ENCODE data around the gene KCTD13. TPM values are rescaled to one million over a fixed set of nuclear protein-coding genes. Genes with fewer than 3 reads are reported as not detected.

KCTD13 gene, protein sequence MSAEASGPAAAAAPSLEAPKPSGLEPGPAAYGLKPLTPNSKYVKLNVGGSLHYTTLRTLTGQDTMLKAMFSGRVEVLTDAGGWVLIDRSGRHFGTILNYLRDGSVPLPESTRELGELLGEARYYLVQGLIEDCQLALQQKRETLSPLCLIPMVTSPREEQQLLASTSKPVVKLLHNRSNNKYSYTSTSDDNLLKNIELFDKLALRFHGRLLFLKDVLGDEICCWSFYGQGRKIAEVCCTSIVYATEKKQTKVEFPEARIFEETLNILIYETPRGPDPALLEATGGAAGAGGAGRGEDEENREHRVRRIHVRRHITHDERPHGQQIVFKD
- 7.3 and 12.1 TPM in 2 replicates for total RNA-seq

GRCh38 chr16:29925781-29926710, at the start of gene KCTD13:
Gene KCTD13 (minus strand): TSS chr16:29926226. CDS start chr16:29926033, 193 bp downstream.

GRCh38 chr16:29973384-29974246, 47.6 kb upstream of the KCTD13 start, which contains the start of gene TAOK2:
Gene TAOK2 (plus strand): TSS chr16:29973868. CDS start chr16:29977773, 3,905 bp downstream.

GRCh38 chr16:29961479-29962343, 35.7 kb upstream of the KCTD13 start, which contains the start of gene TMEM219:
Gene TMEM219 (plus strand): TSS chr16:29962079. CDS start chr16:29963144, 1,065 bp downstream.

GRCh38 chr16:29900102-29900887, 25.7 kb downstream of the KCTD13 start, which contains the start of gene ASPHD1:
Gene ASPHD1 (plus strand): TSS chr16:29900488. CDS start chr16:29900972, 484 bp downstream.

GRCh38 chr16:29899516-29900101, 26.4 kb downstream of the KCTD13 start, which contains the start of gene SEZ6L2:
Gene SEZ6L2 (minus strand): TSS chr16:29899550. CDS start chr16:29899019, 531 bp downstream.

DNA sequence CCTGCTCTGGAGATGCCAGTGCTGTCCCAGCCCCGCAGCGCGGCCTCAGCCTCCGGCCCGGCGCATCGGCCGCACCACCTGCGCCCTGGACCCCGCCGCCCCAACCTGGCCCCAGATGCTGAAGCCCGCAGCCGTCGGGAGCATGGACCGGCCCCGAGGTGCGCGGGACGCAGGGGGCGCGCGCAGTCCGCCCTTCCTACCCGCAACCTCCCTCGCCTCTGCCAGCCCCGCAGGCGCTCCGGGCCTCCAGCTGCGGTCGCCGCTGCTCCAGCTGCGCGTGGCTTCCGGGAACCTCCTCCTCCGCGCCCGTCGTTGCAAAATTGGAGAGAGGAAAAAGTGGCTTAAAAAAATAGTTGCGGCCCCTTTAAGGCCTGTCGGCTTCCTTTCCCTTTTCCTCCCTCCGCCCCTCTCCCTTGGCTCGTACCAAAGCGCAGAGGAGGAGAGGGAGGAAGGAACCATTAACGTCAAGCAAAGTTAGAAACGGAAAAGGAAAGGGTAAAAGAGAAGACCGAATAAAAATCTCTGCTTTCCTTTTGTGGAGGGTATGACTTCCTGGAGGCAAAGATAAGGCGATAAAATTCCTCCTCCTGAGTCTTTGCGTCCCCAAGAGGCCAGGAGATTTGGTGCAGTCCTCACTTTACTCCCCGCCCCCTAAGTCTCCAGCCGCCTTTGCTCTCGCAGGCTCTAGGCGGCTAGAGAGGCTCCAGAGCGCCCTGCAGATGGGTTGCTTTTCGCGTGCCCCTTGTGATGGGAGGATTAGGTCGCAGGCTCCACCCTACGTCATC, 63.0 kb downstream of the KCTD13 start, which contains the start of gene CDIPT:
Gene CDIPT (minus strand): TSS at position 343 of the 785 bp plus-strand sequence. CDS start 369 bp downstream, outside the sequence.

Other genes with a start within 250 kb of the KCTD13 start
- gene QPRT, start 247.0 kb downstream of the KCTD13 start, total RNA-seq = 5.2 and 13.9 TPM in 2 replicates
- gene C16orf54, start 180.2 kb downstream of the KCTD13 start, total RNA-seq = not detected in 2 replicates
- not detected in 2 replicates for gene ZG16, start 148.0 kb downstream of the KCTD13 start, total RNA-seq
- gene KIF22, start 135.5 kb downstream of the KCTD13 start, total RNA-seq = 9.8 and 11.4 TPM in 2 replicates
- 166 and 199 TPM in 2 replicates for gene MAZ, start 119.7 kb downstream of the KCTD13 start, total RNA-seq
- gene PRRT2, start 114.0 kb downstream of the KCTD13 start, total RNA-seq = 1.2 and 1.8 TPM in 2 replicates
- 11.6 and 13.3 TPM in 2 replicates for gene PAGR1, start 110.1 kb downstream of the KCTD13 start, total RNA-seq
- 320 and 476 TPM in 2 replicates for gene MVP, start 105.8 kb downstream of the KCTD13 start, total RNA-seq
- gene CDIPT, start 63.0 kb downstream of the KCTD13 start, total RNA-seq = 101 and 114 TPM in 2 replicates
- gene SEZ6L2, start 26.7 kb downstream of the KCTD13 start, total RNA-seq = 65.5 and 78.6 TPM in 2 replicates
- 8.8 and 12.8 TPM in 2 replicates for gene ASPHD1, start 25.7 kb downstream of the KCTD13 start, total RNA-seq
- gene TMEM219, start 35.9 kb upstream of the KCTD13 start, total RNA-seq = 81.6 and 84.1 TPM in 2 replicates
- 57.6 and 60.2 TPM in 2 replicates for gene TAOK2, start 47.6 kb upstream of the KCTD13 start, total RNA-seq
- 5.6 and 5.9 TPM in 2 replicates for gene HIRIP3, start 69.4 kb upstream of the KCTD13 start, total RNA-seq
- gene INO80E, start 70.0 kb upstream of the KCTD13 start, total RNA-seq = 15.2 and 23.6 TPM in 2 replicates
- 0.20 and 0.33 TPM in 2 replicates for gene DOC2A, start 84.8 kb upstream of the KCTD13 start, total RNA-seq
- not detected in 2 replicates for gene C16orf92, start 97.0 kb upstream of the KCTD13 start, total RNA-seq
- gene TLCD3B, start 105.0 kb upstream of the KCTD13 start, total RNA-seq = 0.10 and 0.26 TPM in 2 replicates
- gene ALDOA, start 139.5 kb upstream of the KCTD13 start, total RNA-seq = 1,333 and 1,606 TPM in 2 replicates
- 124 and 137 TPM in 2 replicates for gene PPP4C, start 149.8 kb upstream of the KCTD13 start, total RNA-seq
- 0.13 and 0.20 TPM in 2 replicates for gene TBX6, start 165.7 kb upstream of the KCTD13 start, total RNA-seq
- 13.8 and 27.0 TPM in 2 replicates for gene YPEL3, start 170.0 kb upstream of the KCTD13 start, total RNA-seq
- 0.76 and 1.3 TPM in 2 replicates for gene GDPD3, start 187.3 kb upstream of the KCTD13 start, total RNA-seq
- gene MAPK3, start 197.0 kb upstream of the KCTD13 start, total RNA-seq = 36.8 and 39.5 TPM in 2 replicates

Data from smooth muscle cell of the pulmonary artery (primary cell).